Prostate gland (tissue), 2 donors: Measurements from ENCODE around the gene DIS3L2.

Experiments used
- CTCF ChIP-seq, 4 experiments: fragments of 200-600 bp in 2 of 4; fragments of 450-650 bp in 2 of 4; sonication (generic) in 2 of 4; IDR thresholded peaks; 1 replicate in 3 of 4; 2 replicates in 1 of 4; pipeline ENCODE4 v1.5.1; 2016 to 2019; ENCODE audit warnings: antibody characterized with exemption in 4 of 4, mild to moderate bottlenecking in 2 of 4, moderate library complexity in 2 of 4
- POLR2A ChIP-seq: fragments of 450-650 bp; IDR thresholded peaks from one replicate; pipeline ENCODE4 v1.6.1; 2016; ENCODE audit warnings: antibody characterized with exemption, mild to moderate bottlenecking
- POLR2AphosphoS5 ChIP-seq: sonication (generic); formaldehyde crosslinking; IDR thresholded peaks from one replicate; pipeline ENCODE4 v1.6.1; 2017; ENCODE audit warnings: antibody characterized with exemption

- TF ChIP-seq CTCF (IDR thresholded peaks at IDR 0.05) (no peak), POLR2AphosphoS5 (no peak), POLR2A (no peak)
These were observed 152.3 kb downstream of the DIS3L2 start for GRCh38 chr2:232113821-232114220.
